Thoracic aorta (tissue), 2 donors: ENCODE data around the gene EXPH5. TPM values are rescaled to one million over a fixed set of nuclear protein-coding genes. Genes with fewer than 3 reads are reported as not detected.

Source experiments
- ATAC-seq: fragments of 150-250 bp; one replicate; pipeline ENCODE4 v1.8.0; 2017; ENCODE audit warnings: low read depth; ENCODE audit not compliant: insufficient number of reproducible peaks, low FRiP score
- DNase-seq: peaks from one replicate; pipeline ENCODE4 v3.0.0-alpha.2; 2020; ENCODE audit warnings: low spot score
- H3K27ac ChIP-seq, 2 donors: fragments of 200-600 bp; sonication (generic); 1 replicate in 1 of 2; 2 replicates in 1 of 2; pipeline ENCODE4 v1.5.1; 2016; ENCODE audit warnings: mild to moderate bottlenecking in 2 of 2, moderate library complexity in 2 of 2
- H3K27me3 ChIP-seq: fragments of 200-600 bp; sonication (generic); replicated peaks from 2 replicates; pipeline ENCODE4 v1.6.0; 2016; ENCODE audit warnings: mild to moderate bottlenecking; ENCODE audit not compliant: insufficient read depth
- H3K36me3 ChIP-seq: fragments of 200-600 bp; sonication (generic); one replicate; pipeline ENCODE4 v1.5.1; 2016
- H3K4me1 ChIP-seq, 2 donors: fragments of 200-600 bp; sonication (generic); 1 replicate in 1 of 2; 2 replicates in 1 of 2; pipeline versions ENCODE4 v1.5.1 to v1.6.0; 2016; ENCODE audit warnings: low read depth in 2 of 2, mild to moderate bottlenecking in 1 of 2; ENCODE audit not compliant: control insufficient read depth in 1 of 2
- H3K4me3 ChIP-seq: fragments of 200-600 bp; sonication (generic); 2 replicates; pipeline ENCODE4 v1.5.1; 2016; ENCODE audit warnings: mild to moderate bottlenecking
- H3K9me3 ChIP-seq: fragments of 200-600 bp; sonication (generic); 2 replicates; pipeline ENCODE4 v1.5.1; 2016
- total RNA-seq, 2 donors: library from RNA; depleted of rRNA; stranded (reverse); fragments of >200 nt; gene quantifications; one replicate each; pipeline versions ENCODE4 v1.1.0 to v1.2.3, GENCODE V29; 2016
- TF ChIP-seq, protein P1 (sequence below): fragments of 200-600 bp; sonication (generic); IDR thresholded peaks from one replicate; pipeline ENCODE4 v1.5.1; 2019; ENCODE audit warnings: antibody characterized with exemption

Gene EXPH5
- total RNA-seq, 2 donors from 2014 or later = 1.9 to 3.2 TPM

DNA sequence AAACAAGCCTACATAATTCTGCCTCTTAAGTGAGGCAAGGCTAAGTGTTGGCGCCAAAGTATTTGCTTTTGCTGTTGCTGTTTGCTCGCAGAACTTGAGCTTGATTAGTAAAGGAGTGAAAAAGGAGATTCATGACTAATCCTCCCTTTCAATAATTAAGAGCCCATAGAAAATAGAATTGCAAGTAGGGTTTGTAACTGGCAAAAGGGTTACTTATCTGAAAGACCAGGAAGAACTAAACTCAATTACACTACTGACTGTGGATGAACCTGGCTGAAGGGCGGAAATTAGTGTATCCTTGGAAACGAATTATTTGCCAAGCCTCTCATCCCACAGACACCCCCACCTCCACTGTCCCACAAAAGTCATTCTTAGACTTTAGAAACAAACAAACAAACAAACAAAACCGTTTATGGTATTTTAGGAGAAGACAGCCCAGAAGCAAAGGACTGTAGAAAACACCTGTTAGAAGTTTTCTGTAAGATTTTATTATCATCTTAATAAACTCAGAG is 411 bp upstream of the EXPH5 start:
- no peak overlapping the region for H3K27ac ChIP-seq

DNA sequence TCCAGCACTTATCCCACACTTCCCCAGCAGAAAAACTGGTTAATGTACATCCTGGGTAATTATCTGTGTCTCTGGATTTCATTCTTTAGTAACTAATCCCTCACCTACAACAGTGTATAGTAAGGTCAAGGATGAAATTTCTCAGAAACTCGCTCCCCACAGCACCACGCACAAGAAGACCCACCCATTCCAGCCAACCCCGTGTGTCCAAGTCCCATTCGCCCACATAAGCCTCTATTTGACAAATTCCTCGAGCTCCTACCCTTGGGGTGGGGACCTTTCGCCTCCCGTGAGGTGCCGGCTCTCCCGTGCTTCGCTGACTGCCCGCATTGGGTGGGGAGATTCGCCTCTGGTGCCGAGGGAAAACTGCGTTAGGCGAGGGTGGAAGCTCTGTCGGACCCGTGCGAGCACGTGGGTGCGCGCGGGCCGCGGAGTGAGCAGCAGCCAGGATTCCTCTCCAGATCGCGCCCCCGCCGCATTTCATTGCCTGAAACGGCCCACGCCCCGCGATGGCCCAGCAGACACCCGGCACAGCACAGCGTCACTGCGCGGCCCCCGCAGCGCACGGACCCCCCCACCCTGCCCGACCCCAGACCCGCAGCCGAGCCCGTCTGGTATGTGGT is 866 bp downstream of the EXPH5 start:
- Histone ChIP-seq H3K9me3 (no peaks in the 10 kb centered on the region), H3K27ac (no peak overlapping the region), H3K4me3 (peak overlapping the region; percentile 84), H3K27me3 (no peaks in the 10 kb centered on the region), H3K4me1 (peaks cover 0 to 4% of the 10 kb centered on the region in 2 donors), H3K36me3 (no peaks in the 10 kb centered on the region)
- TF ChIP-seq, protein P1, sequence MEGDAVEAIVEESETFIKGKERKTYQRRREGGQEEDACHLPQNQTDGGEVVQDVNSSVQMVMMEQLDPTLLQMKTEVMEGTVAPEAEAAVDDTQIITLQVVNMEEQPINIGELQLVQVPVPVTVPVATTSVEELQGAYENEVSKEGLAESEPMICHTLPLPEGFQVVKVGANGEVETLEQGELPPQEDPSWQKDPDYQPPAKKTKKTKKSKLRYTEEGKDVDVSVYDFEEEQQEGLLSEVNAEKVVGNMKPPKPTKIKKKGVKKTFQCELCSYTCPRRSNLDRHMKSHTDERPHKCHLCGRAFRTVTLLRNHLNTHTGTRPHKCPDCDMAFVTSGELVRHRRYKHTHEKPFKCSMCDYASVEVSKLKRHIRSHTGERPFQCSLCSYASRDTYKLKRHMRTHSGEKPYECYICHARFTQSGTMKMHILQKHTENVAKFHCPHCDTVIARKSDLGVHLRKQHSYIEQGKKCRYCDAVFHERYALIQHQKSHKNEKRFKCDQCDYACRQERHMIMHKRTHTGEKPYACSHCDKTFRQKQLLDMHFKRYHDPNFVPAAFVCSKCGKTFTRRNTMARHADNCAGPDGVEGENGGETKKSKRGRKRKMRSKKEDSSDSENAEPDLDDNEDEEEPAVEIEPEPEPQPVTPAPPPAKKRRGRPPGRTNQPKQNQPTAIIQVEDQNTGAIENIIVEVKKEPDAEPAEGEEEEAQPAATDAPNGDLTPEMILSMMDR = no peak
- ATAC-seq (no peak), DNase-seq (peak; percentile 18)

More for the DNA sequence above, 411 bp upstream of the EXPH5 start:
- TF ChIP-seq, protein P1 = no peak
- no peak for ATAC-seq
- Histone ChIP-seq H3K27me3 (no peaks in the 10 kb centered on the region), H3K36me3 (no peaks in the 10 kb centered on the region), H3K4me1 (peaks cover 0 to 4% of the 10 kb centered on the region in 2 donors), H3K9me3 (no peaks in the 10 kb centered on the region), H3K4me3 (peak overlapping the region; percentile 84)
- DNase-seq = no peak

DNA sequence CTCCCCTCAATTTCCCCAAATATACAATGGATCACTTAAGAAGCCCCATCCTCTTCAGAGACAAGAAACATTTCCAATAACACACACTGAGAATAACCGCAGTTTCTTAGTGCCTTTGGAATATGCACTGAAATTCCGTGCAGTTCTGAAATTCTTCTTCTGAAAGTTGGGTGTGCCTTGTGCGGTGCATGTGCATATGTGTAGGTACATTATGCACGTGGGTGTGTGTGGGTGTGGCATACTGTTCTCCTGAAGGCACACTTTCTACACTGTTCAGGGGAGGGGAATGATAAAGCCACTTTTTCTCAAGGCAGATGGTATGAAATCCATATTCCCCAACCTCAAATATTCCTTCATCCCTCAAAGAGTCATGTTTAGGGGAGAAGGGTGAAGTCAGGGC is 1.7 kb downstream of the EXPH5 start:
- peaks cover 0 to 4% of the 10 kb centered on the region in 2 donors for H3K4me1 ChIP-seq
- DNase-seq (no peak), ATAC-seq (no peak)
- H3K36me3 ChIP-seq = no peaks in the 10 kb centered on the region
- H3K4me3 ChIP-seq = no peak overlapping the region
- no peak overlapping the region for H3K27ac ChIP-seq
- no peaks in the 10 kb centered on the region for H3K9me3 ChIP-seq
- no peaks in the 10 kb centered on the region for H3K27me3 ChIP-seq
- TF ChIP-seq, protein P1 = no peak

DNA sequence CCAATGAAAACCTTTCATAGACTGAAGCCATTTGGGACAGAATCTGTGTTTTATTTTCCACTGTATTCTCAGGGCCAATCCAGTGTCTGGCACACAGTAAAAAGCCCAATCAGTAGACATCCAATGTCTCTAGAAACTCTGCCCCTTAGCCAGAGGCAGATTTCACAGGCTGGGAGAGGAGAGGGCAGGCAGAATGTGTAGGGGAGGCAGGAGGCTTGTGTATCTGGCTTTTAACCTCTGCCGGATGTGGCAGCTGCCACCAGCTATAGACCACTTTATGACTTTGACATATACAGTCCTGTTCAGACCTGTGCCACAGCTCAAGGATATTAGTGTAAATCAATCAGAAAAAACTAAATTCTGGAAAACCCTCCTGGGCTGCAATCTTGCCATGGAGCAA is 4.4 kb downstream of the EXPH5 start:
- Histone ChIP-seq H3K4me1 (peaks cover 0 to 4% of the 10 kb centered on the region in 2 donors), H3K9me3 (no peaks in the 10 kb centered on the region), H3K36me3 (no peaks in the 10 kb centered on the region), H3K27ac (no peak overlapping the region), H3K27me3 (no peaks in the 10 kb centered on the region), H3K4me3 (no peak overlapping the region)
- TF ChIP-seq, protein P1 = no peak
- DNase-seq (no peak), ATAC-seq (no peak)

- Histone ChIP-seq H3K36me3 (no peaks in the 10 kb centered on the region), H3K4me3 (no peak overlapping the region), H3K4me1 (peaks cover 0 to 4% of the 10 kb centered on the region in 2 donors), H3K27me3 (no peaks in the 10 kb centered on the region), H3K27ac (no peak overlapping the region), H3K9me3 (no peaks in the 10 kb centered on the region)
- TF ChIP-seq, protein P1 = no peak
- DNase-seq (no peak), ATAC-seq (no peak)
Measured at GRCh38 chr11:108588287-108588686, 5.3 kb downstream of the EXPH5 start.
